GM12891 (cell line): ENCODE measurements around the gene PDE4A.

Experiments
- POLR2A ChIP-seq: IDR thresholded peaks from 2 replicates; pipeline ENCODE4 v1.6.1; 2011; ENCODE audit warnings: low read depth, low read length, control low read depth
- TAF1 ChIP-seq: IDR thresholded peaks from 2 replicates; pipeline ENCODE4 v1.6.1; 2011; ENCODE audit warnings: low read depth, low read length, control low read depth

DNA sequence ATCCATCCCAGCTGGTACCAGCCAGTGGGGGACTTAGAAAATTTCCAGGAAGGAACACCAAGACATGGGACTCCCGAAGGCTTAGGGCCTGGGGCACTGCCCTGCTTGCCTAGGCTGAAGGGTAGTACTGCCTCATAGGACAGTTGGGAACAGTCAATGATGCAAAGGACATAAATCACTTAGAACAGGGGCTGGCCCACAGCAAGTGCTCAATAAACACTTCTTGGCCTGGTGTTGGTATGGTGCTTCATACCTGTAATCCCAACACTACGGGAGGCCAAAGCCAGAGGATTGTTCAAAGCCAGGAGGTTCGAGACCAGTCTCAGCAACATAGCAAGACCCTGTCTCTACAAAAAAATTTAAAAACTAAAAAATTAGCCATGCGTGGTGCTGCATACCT lies 77.0 kb downstream of the PDE4A start:
- no peak for TF ChIP-seq POLR2A
- TF ChIP-seq TAF1 = no peak
